MM.1S (cell line): Measurements from ENCODE around the gene NLGN2.

ENCODE experiments used
- DNase-seq: peaks from one replicate; pipeline ENCODE4 v3.0.0-alpha.2; 2015
- H2AFZ ChIP-seq: fragments of 300-600 bp; sonication (generic); 2 replicates; pipeline ENCODE4 v1.6.0; 2016; ENCODE audit warnings: antibody characterized with exemption, low read length
- H3F3A ChIP-seq: fragments of 300-600 bp; sonication (generic); 2 replicates; pipeline ENCODE4 v1.6.1; 2016; ENCODE audit warnings: mild to moderate bottlenecking, antibody characterized with exemption, low read length, moderate library complexity, mixed read lengths; ENCODE audit not compliant: insufficient read depth
- H3K27ac ChIP-seq: fragments of 300-600 bp; sonication (generic); 2 replicates; pipeline ENCODE4 v1.5.1; 2016; ENCODE audit warnings: mild to moderate bottlenecking, low read length
- H3K27me3 ChIP-seq: fragments of 300-600 bp; sonication (generic); replicated peaks from 2 replicates; pipeline ENCODE4 v1.6.0; 2016; ENCODE audit warnings: low read length; ENCODE audit not compliant: insufficient read depth
- H3K36me3 ChIP-seq: fragments of 300-600 bp; sonication (generic); replicated peaks from 2 replicates; pipeline ENCODE4 v1.6.1; 2016; ENCODE audit warnings: mild to moderate bottlenecking, low read length, mixed read lengths; ENCODE audit not compliant: insufficient read depth
- H3K4me1 ChIP-seq: fragments of 300-600 bp; sonication (generic); 2 replicates; pipeline ENCODE4 v1.6.1; 2016; ENCODE audit warnings: low read length, mixed read lengths
- H3K4me2 ChIP-seq: fragments of 300-600 bp; sonication (generic); 2 replicates; pipeline ENCODE4 v1.6.0; 2016; ENCODE audit warnings: low read depth, low read length
- H3K4me3 ChIP-seq: fragments of 300-600 bp; sonication (generic); 2 replicates; pipeline ENCODE4 v1.5.1; 2016; ENCODE audit warnings: low read length, mixed read lengths
- H3K79me2 ChIP-seq: fragments of 300-600 bp; sonication (generic); 2 replicates; pipeline ENCODE4 v1.6.1; 2016; ENCODE audit warnings: mixed run types, low read length, mixed read lengths
- H3K9ac ChIP-seq: fragments of 300-600 bp; sonication (generic); 2 replicates; pipeline ENCODE4 v1.6.1; 2016; ENCODE audit warnings: low read length, mixed read lengths
- H3K9me2 ChIP-seq: fragments of 300-600 bp; sonication (generic); replicated peaks from 2 replicates; pipeline ENCODE4 v1.6.1; 2016; ENCODE audit warnings: mild to moderate bottlenecking, low read length, mixed read lengths; ENCODE audit not compliant: insufficient read depth
- H3K9me3 ChIP-seq: fragments of 300-600 bp; sonication (generic); replicated peaks from 2 replicates; pipeline ENCODE4 v1.6.1; 2016; ENCODE audit warnings: mild to moderate bottlenecking, low read length, mixed read lengths; ENCODE audit not compliant: insufficient read depth
- H4K20me1 ChIP-seq: fragments of 300-600 bp; sonication (generic); 2 replicates; pipeline ENCODE4 v1.6.1; 2016; ENCODE audit warnings: mild to moderate bottlenecking, low read length, moderate library complexity, mixed read lengths; ENCODE audit not compliant: insufficient read depth
- CTCF ChIP-seq: fragments of 300-600 bp; sonication (generic); IDR thresholded peaks from 2 replicates; pipeline ENCODE4 v1.5.1; 2016; ENCODE audit warnings: antibody characterized with exemption, low read length, mixed read lengths
- EZH2 ChIP-seq: fragments of 300-600 bp; sonication (generic); optimal IDR thresholded peaks from 2 replicates; pipeline ENCODE3; 2017; ENCODE audit warnings: low read depth, mild to moderate bottlenecking, antibody characterized with exemption, low read length, mixed read lengths
- EZH2phosphoT487 ChIP-seq: fragments of 300-600 bp; sonication (generic); IDR thresholded peaks from 2 replicates; pipeline ENCODE4 v1.6.1; 2018; ENCODE audit warnings: antibody characterized with exemption, low read length

Gene NLGN2

GRCh38 chr17:7438656-7439460 lies 31.2 kb downstream of the NLGN2 start:
- TF ChIP-seq EZH2phosphoT487 (no peak), EZH2 (no peak), CTCF (no peak)
- no peak for DNase-seq
- Histone ChIP-seq H3K9me3 (no peaks in the 10 kb centered on the region), H4K20me1 (no peaks in the 10 kb centered on the region), H2AFZ (no peak overlapping the region), H3K4me3 (no peak overlapping the region), H3K36me3 (no peaks in the 10 kb centered on the region), H3K27me3 (peaks cover 57% of the 10 kb centered on the region), H3K9ac (no peak overlapping the region), H3K9me2 (no peaks in the 10 kb centered on the region), H3F3A (peaks cover 14% of the 10 kb centered on the region), H3K79me2 (no peaks in the 10 kb centered on the region), H3K4me2 (no peak overlapping the region), H3K27ac (no peak overlapping the region), H3K4me1 (peaks cover 10% of the 10 kb centered on the region)

DNA sequence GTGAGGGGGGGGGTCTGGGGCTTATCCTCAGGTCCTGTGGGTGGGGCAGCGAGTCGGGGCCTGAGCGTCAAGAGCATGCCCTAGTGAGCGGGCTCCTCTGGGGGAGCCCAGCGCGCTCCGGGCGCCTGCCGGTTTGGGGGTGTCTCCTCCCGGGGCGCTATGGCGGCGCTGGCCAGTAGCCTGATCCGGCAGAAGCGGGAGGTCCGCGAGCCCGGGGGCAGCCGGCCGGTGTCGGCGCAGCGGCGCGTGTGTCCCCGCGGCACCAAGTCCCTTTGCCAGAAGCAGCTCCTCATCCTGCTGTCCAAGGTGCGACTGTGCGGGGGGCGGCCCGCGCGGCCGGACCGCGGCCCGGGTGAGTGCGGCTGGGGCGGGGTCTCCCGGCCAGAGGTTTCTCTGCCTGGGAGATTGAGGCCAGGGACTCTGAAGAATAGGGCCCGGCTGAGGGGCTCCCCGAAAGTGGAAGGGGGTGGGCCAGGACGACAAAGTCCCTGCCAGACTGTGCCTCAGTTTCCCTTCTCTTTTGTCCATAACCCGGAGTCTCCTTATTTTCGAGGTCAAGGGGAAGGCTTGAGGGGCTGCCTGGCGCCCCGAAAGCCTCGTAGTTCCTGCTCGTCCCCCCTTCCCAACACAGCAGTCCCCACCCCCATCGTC lies 31.9 kb downstream of the NLGN2 start, which contains the start of gene FGF11:
TSS of gene FGF11 (plus strand) at position 51 of the 651 bp plus-strand sequence. CDS start at position 160, 109 bp downstream.
- H3K9me2 ChIP-seq, result no peaks in the 10 kb centered on the region
- DNase-seq, result no peak
- no peaks in the 10 kb centered on the region for H3K36me3 ChIP-seq
- H3K79me2 ChIP-seq, result no peaks in the 10 kb centered on the region
- no peak for TF ChIP-seq CTCF
- no peak for TF ChIP-seq EZH2
- no peak for TF ChIP-seq EZH2phosphoT487
- no peak within 1 kb of the TSS for H3K4me3 ChIP-seq
- no peak within 1 kb of the TSS for H2AFZ ChIP-seq
- peaks cover 64% of the 10 kb centered on the region for H3K27me3 ChIP-seq
- peaks cover 14% of the 10 kb centered on the region for H3F3A ChIP-seq
- H4K20me1 ChIP-seq, result no peaks in the 10 kb centered on the region
- no peak within 1 kb of the TSS for H3K9ac ChIP-seq
- H3K9me3 ChIP-seq, result no peaks in the 10 kb centered on the region
- peak within 1 kb of the TSS; percentile 33; the same call in 1 of the 2 replicates for H3K4me2 ChIP-seq
- peaks cover 10% of the 10 kb centered on the region for H3K4me1 ChIP-seq
- no peak within 1 kb of the TSS for H3K27ac ChIP-seq

GRCh38 chr17:7440113-7440833 lies 32.6 kb downstream of the NLGN2 start:
- Histone ChIP-seq H4K20me1 (no peaks in the 10 kb centered on the region), H3K36me3 (no peaks in the 10 kb centered on the region), H3K79me2 (no peaks in the 10 kb centered on the region), H3K9me3 (no peaks in the 10 kb centered on the region), H3K4me3 (no peak overlapping the region), H3F3A (peaks cover 14% of the 10 kb centered on the region), H3K4me1 (peaks cover 10% of the 10 kb centered on the region), H2AFZ (no peak overlapping the region), H3K9me2 (no peaks in the 10 kb centered on the region), H3K4me2 (no peak overlapping the region), H3K27me3 (peaks cover 69% of the 10 kb centered on the region), H3K27ac (no peak overlapping the region), H3K9ac (no peak overlapping the region)
- TF ChIP-seq EZH2phosphoT487 (no peak), EZH2 (no peak), CTCF (no peak)
- no peak for DNase-seq
